Pancreas (tissue), 10 donors: ENCODE results near the gene HOXD13. TPM values are rescaled to one million over a fixed set of nuclear protein-coding genes. Genes with fewer than 3 reads are reported as not detected.

Experiments used
- ATAC-seq, 4 donors: fragments of 200-7000 bp; cut with Tn5 transposase; one replicate each; pipeline versions ENCODE4 v1.8.0 to v1.9.1; 2020; ENCODE audit warnings: mild to moderate bottlenecking in 4 of 4, moderate library complexity in 4 of 4
- DNase-seq, 6 donors: peaks; one replicate each; pipeline ENCODE4 v3.0.0-alpha.2; 2020
- FAIRE-seq: peaks from 2 replicates; lab custom pipeline; 2012; peaks lifted over from hg19 to GRCh38; lab: Jason Lieb, UNC
- H3K27ac ChIP-seq, 4 donors: fragments of 200-600 bp; sonication (generic); 1 replicate in 3 of 4; 2 replicates in 1 of 4; pipeline versions ENCODE4 v1.5.0 to v1.8.0; 2020
- H3K27me3 ChIP-seq, 4 donors: fragments of 200-600 bp; one replicate each; pipeline ENCODE4 v1.8.0; 2021
- H3K36me3 ChIP-seq, 3 donors: fragments of 200-600 bp; sonication (generic) in 1 of 3; one replicate each; pipeline versions ENCODE4 v1.5.0 to v1.8.0; 2020 to 2021
- H3K4me1 ChIP-seq, 3 donors: fragments of 200-600 bp; one replicate each; pipeline ENCODE4 v1.8.0; 2021
- H3K4me3 ChIP-seq, 4 donors: fragments of 200-600 bp; sonication (generic) in 2 of 4; one replicate each; pipeline versions ENCODE4 v1.5.0 to v1.8.0; 2020 to 2021
- H3K9me3 ChIP-seq, 4 donors: fragments of 200-600 bp; one replicate each; pipeline ENCODE4 v1.8.0; 2021
- WGBS, 2 donors: extraction: QIAGEN DNeasy Blood & Tissue Kit; methylation state at CpG; one replicate each; pipeline ENCODE4 v1.1.7; 2013; 5-methylcytosine and 5-hydroxymethylcytosine counted together
- intact Hi-C, 3 donors: fragments of 100-400 bp; cut with DNase I; formaldehyde crosslinking; loops; one replicate each; pipeline versions ENCODE4 v1.11.1 to v1.14.2; 2022
- polyA plus RNA-seq, 2 donors: library from polyadenylated mRNA; stranded (reverse); fragments of 200-250 nt; gene quantifications; one replicate each; pipeline ENCODE4 v1.2.3, GENCODE V29; 2013
- total RNA-seq, 6 donors: library from RNA; stranded (reverse); fragmentation: NEBNext Ultra II Directional in 4 of 6; extraction: Animal tissue kit (Norgen Biotek cat#: 25700) in 4 of 6; gene quantifications; one replicate each; pipeline versions ENCODE4 v1.2.1 to v1.2.4, GENCODE V29; 2021 to 2023
- TF ChIP-seq, protein P1 (sequence below), 4 donors: fragments of 200-600 bp; sonication (generic) in 3 of 4; IDR thresholded peaks; one replicate each; pipeline versions ENCODE4 v1.5.0 to v1.8.0; 2021; ENCODE audit warnings: antibody characterized with exemption in 4 of 4
- donor health status: healthy with polysubstance abuse.
- donor health status: DM: no; HTN: no; CAD: no; lungs with moderate emphysema.
- donor health status: DM: no; HTN: no; CAD: no.
- donor health status: control.
- donor health status: control.
- donor health status: Bipolar disorder and iron deficiency.
- donor health status: DM: yes; HTN: yes; CAD: no.
- donor health status: DM: no; HTN: no; CAD: no.
- donor health status: DM: no; HTN: no; CAD: no.
- donor health status: DM: yes; HTN: yes; CAD: no.

Gene HOXD13
- total and polyA plus RNA-seq, 8 donors: not detected

DNA sequence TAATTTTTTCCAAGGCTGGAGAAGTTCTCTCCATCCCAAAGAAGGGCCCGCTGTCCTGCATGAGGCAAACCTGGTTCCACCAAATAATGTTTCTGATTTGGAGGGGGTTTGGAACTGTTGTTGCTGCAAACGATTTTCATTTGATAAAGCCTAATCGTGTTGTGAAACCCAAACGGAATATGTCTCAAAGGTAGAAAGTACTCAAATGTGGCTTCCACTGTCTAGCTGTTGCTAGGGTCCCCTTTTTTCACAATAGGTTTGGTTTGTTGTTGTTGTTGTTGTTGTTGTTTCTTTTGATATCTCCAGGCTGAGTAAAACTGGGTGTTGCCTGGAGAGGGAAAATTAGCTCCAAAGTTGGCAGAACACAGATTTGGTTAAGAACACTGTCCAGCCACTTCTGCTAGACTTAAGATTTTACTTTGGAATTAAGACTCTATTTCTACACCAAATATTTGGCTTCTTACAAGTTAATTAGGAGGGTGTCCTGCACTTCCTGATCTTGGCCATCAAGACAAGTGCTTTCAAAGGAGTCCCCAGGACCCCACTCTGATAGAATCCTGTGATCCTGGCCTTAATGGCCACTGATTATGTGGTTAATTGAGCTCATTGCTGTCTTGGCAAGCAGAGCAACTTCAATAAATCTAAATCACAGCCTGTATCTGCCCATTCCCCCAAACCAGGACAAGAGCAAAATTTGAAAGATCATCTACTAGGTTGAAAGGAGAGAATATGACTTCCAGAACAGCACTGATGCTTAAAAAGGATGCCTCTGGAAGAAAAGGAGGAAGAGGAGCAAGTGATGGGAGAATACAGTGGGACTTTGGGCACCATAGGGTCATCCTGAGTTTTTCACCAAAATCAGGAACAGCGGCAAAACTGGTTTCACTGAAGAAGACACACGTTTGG lies 3.3 kb upstream of the HOXD13 start:
- intact Hi-C loops: loop anchor here in 1 of 3 donors (5.0 kb wide), 1 partner anchor 392 kb away; no protein-coding TSS in a partner anchor
- Histone ChIP-seq H3K4me1 (peaks cover 0 to 13% (median 0%) of the 10 kb centered on the region in 3 donors), H3K9me3 (no peaks in the 10 kb centered on the region), H3K36me3 (no peaks in the 10 kb centered on the region), H3K27ac (no peak overlapping the region), H3K4me3 (no peak overlapping the region), H3K27me3 (peaks cover 0 to 94% (median 27%) of the 10 kb centered on the region in 4 donors)
- DNase-seq: no peak
- TF ChIP-seq, protein P1, sequence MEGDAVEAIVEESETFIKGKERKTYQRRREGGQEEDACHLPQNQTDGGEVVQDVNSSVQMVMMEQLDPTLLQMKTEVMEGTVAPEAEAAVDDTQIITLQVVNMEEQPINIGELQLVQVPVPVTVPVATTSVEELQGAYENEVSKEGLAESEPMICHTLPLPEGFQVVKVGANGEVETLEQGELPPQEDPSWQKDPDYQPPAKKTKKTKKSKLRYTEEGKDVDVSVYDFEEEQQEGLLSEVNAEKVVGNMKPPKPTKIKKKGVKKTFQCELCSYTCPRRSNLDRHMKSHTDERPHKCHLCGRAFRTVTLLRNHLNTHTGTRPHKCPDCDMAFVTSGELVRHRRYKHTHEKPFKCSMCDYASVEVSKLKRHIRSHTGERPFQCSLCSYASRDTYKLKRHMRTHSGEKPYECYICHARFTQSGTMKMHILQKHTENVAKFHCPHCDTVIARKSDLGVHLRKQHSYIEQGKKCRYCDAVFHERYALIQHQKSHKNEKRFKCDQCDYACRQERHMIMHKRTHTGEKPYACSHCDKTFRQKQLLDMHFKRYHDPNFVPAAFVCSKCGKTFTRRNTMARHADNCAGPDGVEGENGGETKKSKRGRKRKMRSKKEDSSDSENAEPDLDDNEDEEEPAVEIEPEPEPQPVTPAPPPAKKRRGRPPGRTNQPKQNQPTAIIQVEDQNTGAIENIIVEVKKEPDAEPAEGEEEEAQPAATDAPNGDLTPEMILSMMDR (IDR thresholded peaks at IDR 0.05): no peak
- no peak for FAIRE-seq
- WGBS, 2 donors: 8 to 10% methylated on average over 6 of the region's 6 CpGs
- no peak for ATAC-seq

DNA sequence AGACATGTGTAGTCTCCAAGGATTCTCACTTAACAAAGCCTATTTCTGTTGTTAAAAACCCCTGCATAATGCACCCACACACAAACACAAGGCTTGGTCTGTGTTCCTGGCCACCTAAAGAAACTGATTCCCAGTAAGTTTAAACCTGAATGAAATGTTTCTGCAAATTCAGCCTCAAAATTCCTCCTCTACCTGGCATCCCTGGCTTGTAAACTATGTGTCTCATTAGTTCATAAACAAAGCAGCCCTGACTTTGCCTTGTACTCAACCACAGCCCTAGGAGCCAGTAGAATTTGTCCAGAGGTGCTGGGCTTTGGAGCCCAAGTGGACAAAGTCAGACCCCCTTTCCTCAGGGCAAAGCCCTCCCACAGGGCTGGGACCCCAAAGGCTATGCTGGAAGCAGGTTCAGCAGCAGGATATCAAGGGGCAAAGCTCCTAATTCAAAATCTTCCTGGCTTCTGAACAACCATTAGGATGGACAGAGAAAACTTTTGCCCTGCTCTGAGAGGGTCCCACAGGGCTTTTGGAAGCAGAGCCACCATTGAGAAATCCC lies 2.6 kb upstream of the HOXD13 start:
- intact Hi-C loops: loop anchor here in 2 of 3 donors (5.0 kb wide), 2 partner anchors 393 to 403 kb away; no protein-coding TSS in a partner anchor
- DNase-seq (no peak), ATAC-seq (no peak), FAIRE-seq (no peak)
- TF ChIP-seq, protein P1 (IDR thresholded peaks at IDR 0.05): no peak
- no peaks in the 10 kb centered on the region for H3K36me3 ChIP-seq
- no peak overlapping the region for H3K4me3 ChIP-seq
- no peaks in the 10 kb centered on the region for H3K9me3 ChIP-seq
- H3K27me3 ChIP-seq: peaks cover 0 to 94% (median 30%) of the 10 kb centered on the region in 4 donors
- H3K4me1 ChIP-seq: peaks cover 0 to 13% (median 0%) of the 10 kb centered on the region in 3 donors
- H3K27ac ChIP-seq: no peak overlapping the region

DNA sequence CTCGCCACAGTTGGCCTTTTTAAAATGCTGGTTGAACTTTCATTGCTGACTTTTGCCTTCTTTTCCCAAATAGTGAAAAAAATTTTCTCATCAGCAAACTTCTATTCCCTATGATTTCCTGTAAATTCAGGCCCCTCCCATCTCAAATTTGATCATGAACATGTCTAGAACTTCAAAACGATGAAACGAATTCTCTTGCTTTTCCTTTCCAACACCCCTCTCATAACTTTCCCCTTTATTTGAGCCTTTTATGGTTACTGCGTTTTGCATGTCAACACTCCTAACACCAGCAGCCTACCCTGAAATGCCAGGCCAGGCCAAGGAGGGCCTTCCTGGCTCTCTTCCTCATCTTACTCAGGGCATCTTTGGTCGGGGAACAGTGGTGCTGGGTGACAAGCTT lies 1.7 kb upstream of the HOXD13 start:
- Histone ChIP-seq H3K9me3 (no peaks in the 10 kb centered on the region), H3K4me1 (peaks cover 0 to 13% (median 0%) of the 10 kb centered on the region in 3 donors), H3K27ac (no peak overlapping the region), H3K36me3 (no peaks in the 10 kb centered on the region), H3K4me3 (no peak overlapping the region), H3K27me3 (peaks cover 9 to 94% (median 36%) of the 10 kb centered on the region in 4 donors)
- ATAC-seq: no peak
- TF ChIP-seq, protein P1 (IDR thresholded peaks at IDR 0.05): no peak
- no peak for FAIRE-seq
- DNase-seq: no peak
- WGBS, 2 donors: 28 to 35% methylated on average over 5 of the region's 5 CpGs
- intact Hi-C loops: loop anchor here in 1 of 3 donors (5.0 kb wide), 1 partner anchor 404 kb away; no protein-coding TSS in a partner anchor

DNA sequence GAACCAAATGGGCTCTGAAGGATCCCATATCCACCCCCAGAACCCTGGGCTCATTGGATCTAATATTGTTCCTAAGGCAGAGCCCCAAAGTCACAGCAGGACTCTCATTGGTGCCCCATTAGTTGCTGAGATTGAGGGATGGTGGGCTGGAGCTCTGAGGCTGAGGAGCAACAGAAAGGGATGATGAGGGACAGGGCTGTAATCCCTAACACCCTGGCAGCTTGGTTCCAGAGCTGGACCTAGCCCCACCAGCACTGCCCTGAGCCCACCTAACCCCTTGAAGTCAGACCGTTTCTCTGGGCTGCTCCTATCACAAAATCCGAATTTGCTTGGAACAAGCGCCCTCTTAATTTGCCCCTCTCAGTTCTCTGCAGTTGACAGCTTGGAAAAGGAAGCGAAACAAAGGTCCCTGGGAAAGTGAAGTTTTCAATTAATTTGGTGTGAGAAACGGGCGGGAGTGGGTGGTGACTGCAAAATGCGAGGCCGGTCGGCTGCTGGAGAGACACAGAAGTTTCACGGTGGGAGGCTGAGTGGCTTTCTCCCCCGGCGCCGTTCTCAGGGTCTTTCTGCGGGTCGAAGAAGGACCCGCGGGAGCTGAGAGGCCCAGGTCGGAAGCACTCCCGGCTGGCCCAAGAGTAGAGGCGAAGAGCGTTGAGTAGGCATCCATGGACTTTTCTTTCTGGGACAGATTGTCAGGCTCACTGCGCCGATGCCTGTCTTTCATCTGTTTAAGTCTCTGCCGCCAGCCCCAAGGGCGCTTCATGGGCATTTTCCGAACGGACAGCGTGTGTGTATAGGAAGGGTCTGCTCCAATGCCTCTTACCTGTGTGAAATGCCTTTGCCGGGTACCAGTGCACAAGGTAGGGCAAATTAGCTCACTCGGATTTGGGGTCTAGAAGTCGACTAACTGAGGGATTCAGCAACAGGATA lies 927 bp upstream of the HOXD13 start:
- intact Hi-C loops: loop anchor here in 1 of 3 donors (5.0 kb wide), 1 partner anchor 404 kb away; no protein-coding TSS in a partner anchor
- no peak overlapping the region for H3K4me3 ChIP-seq

More for the DNA sequence above, 927 bp upstream of the HOXD13 start:
- Histone ChIP-seq H3K27me3 (peaks cover 16 to 94% (median 34%) of the 10 kb centered on the region in 4 donors), H3K36me3 (no peaks in the 10 kb centered on the region), H3K4me1 (peaks cover 0 to 13% (median under 1%) of the 10 kb centered on the region in 3 donors), H3K9me3 (no peaks in the 10 kb centered on the region), H3K27ac (no peak overlapping the region)
- ATAC-seq: no peak
- TF ChIP-seq, protein P1 (IDR thresholded peaks at IDR 0.05): no peak
- 8 to 9% methylated on average over 31 of the region's 31 CpGs for WGBS, 2 donors
- no peak for DNase-seq
- no peak for FAIRE-seq
